Cardiac muscle cell (in vitro differentiated cells and primary cell): Measurements from ENCODE around the gene MAGEF1. TPM values are rescaled to one million over a fixed set of nuclear protein-coding genes. Genes with fewer than 3 reads are reported as not detected.

Experiments used
- DNase-seq, 2 donors: peaks; one replicate each; pipeline versions ENCODE4 v3.0.0 to v3.0.0-alpha.2; 2010 to 2017; ENCODE audit warnings: low read depth in 1 of 2, low spot score in 1 of 2
- H3K27ac ChIP-seq: fragments of 200-600 bp; sonication (generic); 2 replicates; pipeline ENCODE4 v1.5.1; 2016
- H3K27me3 ChIP-seq: fragments of 200-600 bp; sonication (generic); 2 replicates; pipeline ENCODE4 v1.6.0; 2016; ENCODE audit warnings: control low read depth
- H3K36me3 ChIP-seq: fragments of 200-600 bp; sonication (generic); 2 replicates; pipeline ENCODE4 v1.5.1; 2016; ENCODE audit warnings: control low read depth
- H3K4me1 ChIP-seq: fragments of 200-600 bp; sonication (generic); 2 replicates; pipeline ENCODE4 v1.8.1; 2017; ENCODE audit warnings: low read depth, mild to moderate bottlenecking, mixed run types
- H3K4me3 ChIP-seq: fragments of 200-600 bp; sonication (generic); 2 replicates; pipeline ENCODE4 v1.5.1; 2016; ENCODE audit warnings: mild to moderate bottlenecking
- H3K9me3 ChIP-seq: fragments of 200-600 bp; sonication (generic); 2 replicates; pipeline ENCODE4 v1.5.1; 2017; ENCODE audit warnings: low read depth, mild to moderate bottlenecking, control low read depth
- CTCF ChIP-seq: IDR thresholded peaks from 2 replicates; pipeline ENCODE4 v1.5.1; 2012; ENCODE audit warnings: low read depth, mild to moderate bottlenecking, low read length
- polyA plus RNA-seq: library from polyadenylated mRNA; unstranded; fragments of >200 nt; fragmentation: Nextera tagmentation; extraction: Ambion mirVana; gene quantifications from 2 replicates; pipeline ENCODE4 v1.2.1, GENCODE V29; 2016
- total RNA-seq: library from RNA; depleted of rRNA; stranded (reverse); fragments of >200 nt; gene quantifications from 2 replicates; pipeline ENCODE4 v1.2.3, GENCODE V29; 2016

The MAGEF1 gene
- total and polyA plus RNA-seq, 2 experiments from 2014 or later = 236 to 255 TPM

- Histone ChIP-seq H3K27me3 (no peaks in the 10 kb centered on the region), H3K9me3 (no peaks in the 10 kb centered on the region), H3K4me1 (peaks cover 17% of the 10 kb centered on the region), H3K27ac (peak overlapping the region; percentile 79), H3K36me3 (peaks cover 4% of the 10 kb centered on the region), H3K4me3 (no peak overlapping the region)
- TF ChIP-seq CTCF = no peak
- no peak for DNase-seq
Measured at GRCh38 chr3:184700759-184701158, 11.1 kb downstream of the MAGEF1 start.

- Histone ChIP-seq H3K27ac (no peak overlapping the region), H3K4me1 (peaks cover 20% of the 10 kb centered on the region), H3K4me3 (no peak overlapping the region), H3K9me3 (no peaks in the 10 kb centered on the region), H3K27me3 (no peaks in the 10 kb centered on the region), H3K36me3 (peaks cover 3% of the 10 kb centered on the region)
- DNase-seq = no peak
- no peak for TF ChIP-seq CTCF
Measured at GRCh38 chr3:184697845-184698244, 14.0 kb downstream of the MAGEF1 start.

- peak in 1 of 2 donors; percentile 48 for DNase-seq
- no peaks in the 10 kb centered on the region for H3K27me3 ChIP-seq
- H3K36me3 ChIP-seq = no peaks in the 10 kb centered on the region
- TF ChIP-seq CTCF = no peak
- no peak overlapping the region for H3K4me3 ChIP-seq
- peak overlapping the region; percentile 49 for H3K27ac ChIP-seq
- peaks cover 23% of the 10 kb centered on the region for H3K4me1 ChIP-seq
- H3K9me3 ChIP-seq = no peaks in the 10 kb centered on the region
Measured at GRCh38 chr3:184696697-184697096, 15.2 kb downstream of the MAGEF1 start.

GRCh38 chr3:184694716-184695115 lies 17.1 kb downstream of the MAGEF1 start:
- TF ChIP-seq CTCF = no peak
- Histone ChIP-seq H3K27me3 (no peaks in the 10 kb centered on the region), H3K27ac (no peak overlapping the region), H3K4me3 (no peak overlapping the region), H3K9me3 (no peaks in the 10 kb centered on the region), H3K4me1 (peaks cover 27% of the 10 kb centered on the region), H3K36me3 (no peaks in the 10 kb centered on the region)
- no peak for DNase-seq

GRCh38 chr3:184694133-184694665 lies 17.7 kb downstream of the MAGEF1 start:
- no peaks in the 10 kb centered on the region for H3K9me3 ChIP-seq
- no peak overlapping the region for H3K4me3 ChIP-seq
- peaks cover 27% of the 10 kb centered on the region for H3K4me1 ChIP-seq
- H3K27me3 ChIP-seq = no peaks in the 10 kb centered on the region
- no peak for DNase-seq
- H3K27ac ChIP-seq = peak overlapping the region; percentile 73
- TF ChIP-seq CTCF = no peak
- no peaks in the 10 kb centered on the region for H3K36me3 ChIP-seq
